Cardiac muscle cell (in vitro differentiated cells and primary cell): Measurements from ENCODE around the gene ANKRD2. TPM values are rescaled to one million over a fixed set of nuclear protein-coding genes. Genes with fewer than 3 reads are reported as not detected.

ENCODE experiments used
- DNase-seq, 2 donors: peaks; one replicate each; pipeline versions ENCODE4 v3.0.0 to v3.0.0-alpha.2; 2010 to 2017; ENCODE audit warnings: low read depth in 1 of 2, low spot score in 1 of 2
- H3K27ac ChIP-seq: fragments of 200-600 bp; sonication (generic); 2 replicates; pipeline ENCODE4 v1.5.1; 2016
- H3K27me3 ChIP-seq: fragments of 200-600 bp; sonication (generic); 2 replicates; pipeline ENCODE4 v1.6.0; 2016; ENCODE audit warnings: control low read depth
- H3K36me3 ChIP-seq: fragments of 200-600 bp; sonication (generic); 2 replicates; pipeline ENCODE4 v1.5.1; 2016; ENCODE audit warnings: control low read depth
- H3K4me1 ChIP-seq: fragments of 200-600 bp; sonication (generic); 2 replicates; pipeline ENCODE4 v1.8.1; 2017; ENCODE audit warnings: low read depth, mild to moderate bottlenecking, mixed run types
- H3K4me3 ChIP-seq: fragments of 200-600 bp; sonication (generic); 2 replicates; pipeline ENCODE4 v1.5.1; 2016; ENCODE audit warnings: mild to moderate bottlenecking
- H3K9me3 ChIP-seq: fragments of 200-600 bp; sonication (generic); 2 replicates; pipeline ENCODE4 v1.5.1; 2017; ENCODE audit warnings: low read depth, mild to moderate bottlenecking, control low read depth
- polyA plus RNA-seq: library from polyadenylated mRNA; unstranded; fragments of >200 nt; fragmentation: Nextera tagmentation; extraction: Ambion mirVana; gene quantifications from 2 replicates; pipeline ENCODE4 v1.2.1, GENCODE V29; 2016
- total RNA-seq: library from RNA; depleted of rRNA; stranded (reverse); fragments of >200 nt; gene quantifications from 2 replicates; pipeline ENCODE4 v1.2.3, GENCODE V29; 2016
- TF ChIP-seq, protein P1 (sequence below): IDR thresholded peaks from 2 replicates; pipeline ENCODE4 v1.5.1; 2012; ENCODE audit warnings: low read depth, mild to moderate bottlenecking, low read length

Gene ANKRD2
- total and polyA plus RNA-seq, 2 experiments from 2014 or later: not detected

DNA sequence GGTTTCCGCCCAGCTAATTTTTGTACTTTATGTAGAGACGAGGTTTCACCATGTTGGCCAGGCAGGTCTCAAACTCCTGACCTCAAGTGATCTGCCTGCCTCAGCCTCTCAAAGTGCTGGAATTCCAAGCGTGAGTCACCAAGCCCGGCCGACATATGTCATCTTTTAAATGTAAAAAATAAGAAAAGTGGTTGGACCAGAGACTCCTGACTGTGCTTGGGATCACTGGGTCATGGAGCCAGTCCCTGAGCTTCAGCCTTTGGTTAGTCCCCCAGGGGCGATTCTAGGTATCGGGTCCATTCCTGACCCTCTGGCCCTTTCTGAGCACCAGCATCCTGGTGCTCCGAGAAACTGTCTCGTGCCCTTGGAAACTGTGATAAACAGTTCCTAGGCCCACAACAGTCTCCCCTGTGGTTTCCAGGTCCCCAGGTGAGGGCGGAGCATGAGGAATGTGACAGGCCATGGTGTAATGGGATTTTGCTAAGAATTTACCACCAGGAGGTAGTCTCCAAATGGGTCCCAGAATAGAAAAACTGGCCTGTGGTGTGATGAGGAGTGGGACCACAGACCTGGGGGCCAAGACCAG, 41.1 kb upstream of the ANKRD2 start:
- peak in 1 of 2 donors; percentile 20 for DNase-seq
- Histone ChIP-seq H3K27ac (no peak overlapping the region), H3K4me1 (no peaks in the 10 kb centered on the region), H3K4me3 (no peak overlapping the region), H3K9me3 (no peaks in the 10 kb centered on the region), H3K27me3 (no peaks in the 10 kb centered on the region), H3K36me3 (no peaks in the 10 kb centered on the region)
- TF ChIP-seq, protein P1, sequence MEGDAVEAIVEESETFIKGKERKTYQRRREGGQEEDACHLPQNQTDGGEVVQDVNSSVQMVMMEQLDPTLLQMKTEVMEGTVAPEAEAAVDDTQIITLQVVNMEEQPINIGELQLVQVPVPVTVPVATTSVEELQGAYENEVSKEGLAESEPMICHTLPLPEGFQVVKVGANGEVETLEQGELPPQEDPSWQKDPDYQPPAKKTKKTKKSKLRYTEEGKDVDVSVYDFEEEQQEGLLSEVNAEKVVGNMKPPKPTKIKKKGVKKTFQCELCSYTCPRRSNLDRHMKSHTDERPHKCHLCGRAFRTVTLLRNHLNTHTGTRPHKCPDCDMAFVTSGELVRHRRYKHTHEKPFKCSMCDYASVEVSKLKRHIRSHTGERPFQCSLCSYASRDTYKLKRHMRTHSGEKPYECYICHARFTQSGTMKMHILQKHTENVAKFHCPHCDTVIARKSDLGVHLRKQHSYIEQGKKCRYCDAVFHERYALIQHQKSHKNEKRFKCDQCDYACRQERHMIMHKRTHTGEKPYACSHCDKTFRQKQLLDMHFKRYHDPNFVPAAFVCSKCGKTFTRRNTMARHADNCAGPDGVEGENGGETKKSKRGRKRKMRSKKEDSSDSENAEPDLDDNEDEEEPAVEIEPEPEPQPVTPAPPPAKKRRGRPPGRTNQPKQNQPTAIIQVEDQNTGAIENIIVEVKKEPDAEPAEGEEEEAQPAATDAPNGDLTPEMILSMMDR: no peak

DNA sequence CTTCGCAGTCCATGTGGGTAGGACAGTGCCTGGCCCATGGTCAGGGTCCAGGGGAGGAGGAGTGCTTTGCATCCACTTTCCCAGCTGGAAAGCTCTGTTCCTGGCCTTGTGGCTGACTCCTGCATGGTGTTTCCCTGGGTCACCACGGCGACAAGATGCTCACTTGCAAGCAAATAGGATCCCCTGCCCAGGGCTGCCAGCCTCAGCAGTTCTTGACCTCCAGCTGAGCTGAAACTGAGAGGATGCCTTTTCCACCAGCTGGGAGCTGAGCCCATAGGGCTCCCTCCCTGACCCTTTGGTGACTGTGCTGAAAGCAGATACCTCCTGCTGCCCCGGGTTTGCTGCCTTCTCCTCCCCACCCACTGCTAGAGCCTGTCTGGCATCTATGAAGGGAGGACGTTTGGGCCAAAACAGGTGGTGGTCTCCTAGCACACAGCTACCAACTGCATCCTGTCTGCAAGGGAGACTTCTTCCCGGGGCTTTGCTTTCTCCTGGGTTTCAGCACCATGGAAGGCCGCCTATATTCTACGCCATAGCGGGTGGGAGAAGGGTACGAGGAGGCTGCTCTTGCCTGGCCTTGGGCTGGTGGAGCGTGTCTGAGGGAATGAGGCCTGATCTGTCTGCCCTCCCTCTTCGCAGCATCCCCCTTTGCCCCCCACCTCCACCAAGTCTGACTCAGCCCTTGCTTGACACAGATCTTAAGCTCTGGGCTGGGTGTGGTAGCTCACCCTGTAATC, 39.5 kb upstream of the ANKRD2 start:
- TF ChIP-seq, protein P1: no peak
- Histone ChIP-seq H3K27ac (no peak overlapping the region), H3K9me3 (no peaks in the 10 kb centered on the region), H3K36me3 (no peaks in the 10 kb centered on the region), H3K27me3 (no peaks in the 10 kb centered on the region), H3K4me3 (no peak overlapping the region), H3K4me1 (no peaks in the 10 kb centered on the region)
- DNase-seq: peak in 1 of 2 donors; percentile 32

DNA sequence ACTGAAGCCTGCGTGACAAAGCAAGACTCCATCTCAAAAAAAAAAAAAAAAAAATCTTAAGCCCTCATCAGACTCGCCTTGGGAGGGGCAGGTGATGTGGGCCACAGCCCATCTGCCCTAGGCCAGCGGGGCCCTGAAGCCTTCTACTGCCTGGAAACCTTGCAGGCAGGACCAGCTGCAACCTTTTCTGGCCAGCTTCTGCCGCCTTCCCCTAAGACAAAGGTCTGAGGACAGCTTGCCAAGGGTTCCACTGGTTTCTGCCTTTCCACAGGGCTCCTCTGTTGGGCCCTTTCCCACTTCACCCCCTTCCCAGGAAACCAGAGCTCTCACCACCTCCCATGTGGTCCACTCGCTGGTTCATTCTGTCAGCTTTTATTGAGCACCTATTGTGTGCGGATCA, 38.7 kb upstream of the ANKRD2 start:
- TF ChIP-seq, protein P1: no peak
- Histone ChIP-seq H3K27ac (no peak overlapping the region), H3K36me3 (no peaks in the 10 kb centered on the region), H3K4me3 (no peak overlapping the region), H3K27me3 (no peaks in the 10 kb centered on the region), H3K4me1 (no peaks in the 10 kb centered on the region), H3K9me3 (no peaks in the 10 kb centered on the region)
- DNase-seq: no peak

DNA sequence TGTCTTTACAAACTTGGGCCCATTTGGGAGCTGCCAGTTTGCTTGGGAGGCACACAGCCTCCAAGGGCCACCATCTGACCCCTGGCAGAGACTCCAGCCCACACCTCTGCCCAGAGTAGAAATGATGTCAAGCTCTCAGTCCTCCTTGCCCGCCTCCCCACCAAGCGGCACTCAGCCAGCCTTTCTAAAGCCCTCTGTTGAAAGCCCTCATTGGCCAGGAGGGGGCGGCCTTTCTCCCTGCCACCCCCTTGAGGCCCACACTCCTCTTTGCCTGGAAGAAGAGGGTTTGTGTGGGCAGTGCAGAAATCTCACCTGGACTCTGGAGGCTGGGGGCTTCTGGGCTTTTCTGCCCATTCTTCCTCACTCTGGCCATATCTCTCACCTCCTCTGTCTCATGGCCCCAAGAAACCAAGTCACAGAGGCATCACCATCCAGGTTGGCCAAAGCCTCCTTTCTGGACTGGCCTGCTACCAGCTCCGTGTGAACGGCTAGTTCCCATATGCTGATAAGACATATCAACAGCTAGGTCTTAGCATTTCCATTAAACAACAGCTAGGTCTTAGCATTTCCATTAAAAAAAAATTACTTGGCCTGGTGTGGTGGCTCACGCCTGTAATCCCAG, 37.7 kb upstream of the ANKRD2 start:
- H3K27ac ChIP-seq: no peak overlapping the region
- H3K4me1 ChIP-seq: no peaks in the 10 kb centered on the region
- H3K9me3 ChIP-seq: no peaks in the 10 kb centered on the region
- no peaks in the 10 kb centered on the region for H3K27me3 ChIP-seq
- H3K4me3 ChIP-seq: no peak overlapping the region
- H3K36me3 ChIP-seq: no peaks in the 10 kb centered on the region
- TF ChIP-seq, protein P1: peak; percentile 71
- peak; percentile 37 to 56 for DNase-seq

DNA sequence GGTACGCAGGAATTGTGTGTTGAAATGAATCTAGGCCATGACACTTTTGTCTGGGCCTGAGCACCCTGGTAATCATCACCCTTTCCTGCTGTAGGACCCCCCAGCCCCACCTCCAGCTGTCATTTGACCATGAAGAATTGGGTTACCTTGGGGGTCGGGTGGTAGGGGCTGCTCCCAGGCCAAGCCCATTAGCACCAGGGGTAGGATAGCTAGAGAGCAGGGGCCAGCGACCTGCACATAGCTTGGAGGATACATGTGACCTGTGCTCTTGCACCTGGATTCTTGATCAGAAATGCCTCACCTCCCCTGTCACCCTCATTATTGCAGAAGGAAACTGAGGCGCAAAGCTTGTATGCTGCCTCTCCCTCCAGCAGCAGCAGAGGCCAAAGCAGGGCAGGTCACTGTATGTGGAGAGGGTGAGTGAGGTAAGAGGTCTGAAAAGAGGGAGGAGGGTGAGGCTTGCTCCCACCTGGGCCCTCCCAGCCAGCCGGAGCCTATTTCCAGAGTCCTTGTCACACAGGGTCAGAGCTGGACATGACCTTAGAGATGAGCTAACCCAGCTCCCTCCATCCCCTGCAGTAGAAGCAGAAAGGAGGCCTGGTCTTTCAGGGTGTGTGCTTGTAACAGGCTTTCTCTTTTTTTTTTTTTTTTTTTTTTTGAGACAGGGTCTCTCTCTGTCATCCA, 35.3 kb upstream of the ANKRD2 start:
- Histone ChIP-seq H3K27ac (no peak overlapping the region), H3K9me3 (no peaks in the 10 kb centered on the region), H3K4me1 (no peaks in the 10 kb centered on the region), H3K4me3 (no peak overlapping the region), H3K27me3 (no peaks in the 10 kb centered on the region), H3K36me3 (no peaks in the 10 kb centered on the region)
- TF ChIP-seq, protein P1: no peak
- no peak for DNase-seq
